Measurements from ENCODE around the gene CASP10. TPM values are rescaled to one million over a fixed set of nuclear protein-coding genes. Genes with fewer than 3 reads are reported as not detected.

Gene CASP10
- total and polyA plus RNA-seq, 2 of the 8 experiments (the other 6 are each of a cell fraction or from before 2014, with no cell fraction given): 2.3 to 4.0 TPM

DNA sequence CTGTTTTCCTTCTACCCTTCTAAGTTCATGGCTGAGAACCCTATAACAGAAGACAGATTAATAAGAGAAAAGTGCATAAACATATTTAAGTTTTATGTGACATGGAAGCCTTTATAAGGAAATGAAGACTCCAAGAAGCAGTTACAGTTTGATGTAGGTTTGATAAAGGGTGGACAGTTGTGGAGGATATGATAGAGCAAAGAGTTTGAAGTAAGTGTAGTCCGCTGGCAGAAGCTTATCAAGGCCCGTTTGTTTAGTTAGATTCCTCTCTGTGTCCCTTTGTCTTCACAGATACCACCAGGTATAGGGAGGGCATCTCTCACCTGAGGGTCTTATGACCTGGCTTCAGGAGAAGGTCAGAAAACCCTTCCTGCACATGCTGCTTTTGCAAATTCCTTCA, 66.9 kb downstream of the CASP10 start:
- Histone ChIP-seq H2BK5ac (ENCODE audit: low read depth, low read length) (no peak overlapping the region), H3K23ac (ENCODE audit: insufficient read length) (no peak overlapping the region), H2BK12ac (ENCODE audit: low read depth, low read length) (no peak overlapping the region), H4K91ac (replicated peaks; ENCODE audit: insufficient read length, low read length) (no peak overlapping the region), H3K27ac (ENCODE audit: low read depth, low read length) (no peak overlapping the region), H3K4ac (replicated peaks; ENCODE audit: insufficient read length, low read depth, low read length) (no peak overlapping the region), H3K14ac (ENCODE audit: insufficient read length) (no peak overlapping the region), H2BK20ac (ENCODE audit: low read length) (no peak overlapping the region), H2AK5ac (ENCODE audit: low read depth, low read length) (no peak overlapping the region), H3K9me3 (ENCODE audit: insufficient read depth in 2 of 2, low read depth in 1 of 2, low read length in 1 of 2) (no peaks in the 10 kb centered on the region), H3K36me3 (ENCODE audit: control insufficient read depth in 2 of 4, insufficient read depth in 4 of 4, low read length in 3 of 4) (no peaks in the 10 kb centered on the region), H3K4me3 (ENCODE audit: extremely low read depth in 1 of 4, insufficient read depth in 2 of 4, low read depth in 3 of 4, low read length in 4 of 4) (no peak overlapping the region), H3K23me2 (ENCODE audit: low read depth, low read length) (no peaks in the 10 kb centered on the region), H3K27me3 (replicated peaks in 1 of 4; ENCODE audit: control insufficient read depth in 3 of 4, extremely low read depth in 1 of 4, insufficient read depth in 3 of 4, low read length in 3 of 4) (no peaks in the 10 kb centered on the region), H2AFZ (ENCODE audit: low read length) (no peak overlapping the region), H3K4me1 (replicated peaks in 1 of 4; ENCODE audit: control insufficient read depth in 3 of 4, insufficient read depth in 4 of 4, low read length in 3 of 4) (peaks cover 0 to 5% (median 0%) of the 10 kb centered on the region in 4 experiments; a peak in 2 of 7 replicates), H3K18ac (ENCODE audit: extremely low read depth, low read length) (no peak overlapping the region), H4K8ac (ENCODE audit: extremely low read depth, insufficient read depth, low read length) (no peak overlapping the region), H2BK15ac (ENCODE audit: low read length) (no peak overlapping the region), H3K79me1 (ENCODE audit: low read depth, low read length) (no peaks in the 10 kb centered on the region), H4K20me1 (replicated peaks in 1 of 2; ENCODE audit: control insufficient read depth in 1 of 2, insufficient read depth in 2 of 2, low read length in 2 of 2) (no peaks in the 10 kb centered on the region), H3K4me2 (ENCODE audit: insufficient read depth in 1 of 2, low read depth in 2 of 2, low read length in 2 of 2) (no peak overlapping the region), H3K56ac (replicated peaks; ENCODE audit: insufficient read length, low read depth, low read length) (no peak overlapping the region), H4K5ac (ENCODE audit: insufficient read length, low read depth, low read length) (no peak overlapping the region), H2BK120ac (replicated peaks; ENCODE audit: low read depth, low read length) (no peak overlapping the region), H3K79me2 (ENCODE audit: control insufficient read depth in 1 of 2, insufficient read depth in 2 of 2, low read length in 2 of 2) (no peaks in the 10 kb centered on the region), H3K9ac (replicated peaks in 1 of 4; ENCODE audit: extremely low read depth in 1 of 4, low read depth in 3 of 4, low read length in 3 of 4) (no peak overlapping the region)
- CTCF ChIA-PET (ENCODE audit: partially characterized antibody): no interaction called here
- DNase-seq (ENCODE audit: low read depth in 1 of 2, low spot score in 2 of 2): peak in 1 of 2 experiments; percentile 8
- 100% methylated on average over 2 of the region's 2 CpGs; no CpG with 5 or more reads in 1 of the 2 experiments for WGBS, 2 experiments (ENCODE audit: extremely low coverage in 1 of 2, insufficient coverage in 1 of 2, insufficient read length in 1 of 2, insufficient replicate concordance in 2 of 2, low coverage in 1 of 2, low lambda C conversion rate in 2 of 2, missing lambda C conversion rate in 1 of 2)
- FAIRE-seq: no peak
- POLR2A ChIA-PET (ENCODE audit: partially characterized antibody): interaction anchor here (0.6 kb wide), 1 partner anchor 1629 kb away, joined by 3 read pairs; no protein-coding TSS in a partner anchor

Measured in H1 (cell line).